Activated CD8-positive, alpha-beta memory T cell treated with anti-CD3 and anti-CD28 coated beads for 4 hours (primary cell): ENCODE data around the gene PRUNE2.
"Not testable (repeated sequence)": the region's sequence is repeated elsewhere in the genome, so short reads cannot be mapped to it uniquely, and the experiment has no call there.

ENCODE experiments used
- DNase-seq, 2 donors: peaks; one replicate each; pipeline ENCODE4 v3.0.0-alpha.2; 2020; ENCODE audit warnings: low read depth in 2 of 2

The PRUNE2 gene

DNA sequence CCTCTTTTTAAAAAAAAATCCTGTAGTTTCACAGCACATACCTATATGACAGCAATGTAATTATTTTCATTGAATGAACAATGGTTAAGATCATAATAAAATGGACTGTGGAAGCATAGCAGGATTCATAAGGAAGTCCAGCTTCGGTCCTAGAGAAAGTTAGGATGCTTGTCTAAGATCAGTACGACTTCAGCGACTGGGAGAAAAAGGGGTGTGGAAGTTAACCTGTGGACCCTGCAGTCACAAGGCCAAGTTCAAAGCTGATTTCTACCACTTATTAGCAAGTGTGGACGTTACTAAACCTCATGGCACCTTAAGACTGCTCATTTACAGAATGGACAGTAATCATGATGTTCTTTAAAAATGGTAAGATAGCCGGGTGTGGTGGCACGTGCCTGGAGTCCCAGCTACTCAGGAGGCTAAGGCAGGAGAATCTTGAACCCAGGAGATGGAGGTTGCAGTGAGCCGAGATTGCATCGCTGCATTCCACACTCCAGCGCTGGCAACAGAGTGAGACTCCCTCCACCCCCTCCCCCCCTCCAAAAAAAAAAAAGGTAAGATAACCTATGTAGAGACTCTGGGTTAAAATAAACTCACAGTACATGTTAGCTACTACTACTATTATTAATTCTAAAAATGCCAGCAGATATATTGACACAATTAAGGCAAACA is 213.3 kb downstream of the PRUNE2 start:
- DNase-seq, result no peak

DNA sequence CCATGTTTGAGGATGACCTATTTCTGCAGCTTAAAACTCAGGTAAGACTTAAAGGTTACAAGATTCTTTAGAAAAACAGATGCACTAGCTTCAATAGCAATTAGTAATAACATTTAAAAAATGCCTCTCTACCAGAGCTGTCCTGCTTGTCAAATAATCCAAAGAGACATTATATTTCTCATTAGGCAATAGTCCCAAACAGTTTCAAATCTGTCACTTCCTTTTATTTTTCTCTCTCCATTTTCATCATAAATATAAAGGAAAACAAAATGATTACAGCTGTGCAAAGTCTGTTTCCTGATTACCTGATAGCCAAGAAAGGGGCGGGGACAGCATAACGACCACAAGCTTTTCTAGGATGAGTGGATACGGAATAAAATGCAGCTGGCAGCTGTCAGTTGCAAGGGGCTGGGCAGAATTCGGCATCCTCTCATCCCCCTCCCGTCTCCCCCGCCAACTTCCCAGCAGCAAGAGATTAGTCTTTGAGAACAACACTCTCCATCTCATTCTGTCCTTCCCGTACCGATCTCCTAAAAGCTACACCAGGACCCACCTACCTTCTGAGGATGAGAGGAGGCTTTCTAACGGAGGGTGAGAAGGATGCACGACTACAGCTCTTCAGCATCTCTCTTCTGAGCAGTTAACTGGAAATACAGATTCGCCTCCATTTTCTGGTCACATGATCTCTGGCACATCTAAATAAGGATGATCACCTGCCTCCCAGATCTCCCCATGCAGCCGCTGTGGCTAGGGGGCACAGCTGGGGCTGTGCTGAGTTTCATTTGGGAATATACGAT is 214.2 kb downstream of the PRUNE2 start:
- no peak for DNase-seq

DNA sequence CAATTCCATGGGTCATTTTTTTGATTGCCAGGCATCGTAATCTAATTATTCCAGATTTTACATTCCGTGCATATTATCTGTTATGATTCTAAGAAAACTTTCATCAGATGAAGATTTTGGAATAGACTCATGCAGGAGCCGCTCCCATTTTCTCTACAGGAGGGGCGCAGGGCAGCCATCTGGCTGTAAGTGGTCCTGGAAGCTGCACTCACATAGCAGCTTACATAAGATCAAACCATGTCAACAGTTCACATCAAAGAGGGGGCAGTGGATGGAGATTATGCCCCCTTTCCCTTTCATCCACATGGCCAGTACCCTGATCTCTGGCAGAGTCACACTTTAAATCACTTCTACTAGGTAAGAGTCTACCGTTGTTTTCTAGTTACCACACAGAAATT is 214.9 kb downstream of the PRUNE2 start:
- DNase-seq, result no peak

DNA sequence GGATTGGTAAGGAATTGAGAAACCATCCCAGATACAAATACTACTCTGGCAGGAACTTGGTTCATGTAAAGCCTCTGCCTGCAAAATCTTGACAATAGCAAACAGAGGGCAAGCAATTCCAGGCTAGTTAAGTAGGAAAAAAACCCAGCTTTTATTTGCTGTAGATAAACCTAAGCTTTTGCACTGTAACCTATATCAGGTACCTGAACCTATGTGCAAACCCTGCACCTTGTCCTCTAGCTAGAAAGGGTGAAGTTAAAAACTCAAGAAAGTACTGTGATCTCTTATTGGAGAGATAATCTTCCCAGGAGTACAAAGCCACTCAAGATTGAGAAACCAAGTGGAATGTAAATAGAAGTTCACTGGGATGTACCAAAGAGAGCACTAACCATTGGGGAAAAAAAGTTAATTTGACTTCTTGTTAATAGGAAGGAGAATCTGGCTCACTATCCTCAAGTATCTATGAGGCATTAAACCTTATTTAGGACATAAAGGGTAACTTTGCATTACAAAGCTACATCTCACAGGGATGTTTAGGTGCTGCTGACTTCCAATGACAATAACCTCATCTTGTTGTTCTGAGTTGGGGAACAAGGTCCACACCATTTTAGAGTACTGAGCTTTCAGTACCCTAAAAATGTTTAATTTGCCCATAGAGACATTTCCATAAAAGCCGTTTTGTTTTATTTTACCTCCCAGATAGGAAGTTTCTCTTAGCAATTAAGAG is 215.5 kb downstream of the PRUNE2 start:
- no peak for DNase-seq

DNA sequence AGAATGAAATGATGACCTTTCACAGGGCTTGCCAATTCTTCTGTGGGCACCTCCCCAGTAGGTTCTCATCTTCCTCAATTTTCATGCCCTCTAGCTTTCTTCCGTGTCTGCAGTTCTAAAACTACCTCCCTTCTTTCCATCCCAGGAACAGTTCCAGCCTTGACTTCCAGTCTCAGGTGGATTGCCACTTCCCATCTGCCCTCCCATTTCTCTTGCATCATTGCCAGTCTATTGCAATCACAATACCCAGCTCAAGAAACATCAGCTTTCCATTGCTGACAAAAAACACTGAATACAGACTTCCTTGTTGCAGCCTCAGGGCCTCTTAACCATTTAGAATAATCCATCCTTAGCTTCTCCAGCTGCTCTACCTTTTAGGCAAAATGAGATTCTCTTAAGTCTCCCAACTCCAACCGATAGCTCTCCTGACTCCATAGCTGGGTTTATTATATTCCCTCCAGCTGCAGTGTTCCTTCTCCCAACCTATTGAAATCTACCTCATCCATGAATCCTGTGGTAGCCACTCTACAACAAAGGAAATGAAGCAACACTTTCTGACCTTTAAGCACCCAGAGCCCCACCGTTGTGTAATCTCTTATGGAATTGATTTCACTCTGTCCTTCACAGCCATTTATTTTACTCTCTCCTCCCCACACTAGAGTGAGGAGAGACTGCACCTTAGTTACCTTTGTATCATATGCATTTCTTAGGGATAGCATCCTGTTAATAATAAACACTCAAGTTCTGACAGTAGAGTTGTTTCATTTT is 217.3 kb downstream of the PRUNE2 start:
- no peak for DNase-seq

DNA sequence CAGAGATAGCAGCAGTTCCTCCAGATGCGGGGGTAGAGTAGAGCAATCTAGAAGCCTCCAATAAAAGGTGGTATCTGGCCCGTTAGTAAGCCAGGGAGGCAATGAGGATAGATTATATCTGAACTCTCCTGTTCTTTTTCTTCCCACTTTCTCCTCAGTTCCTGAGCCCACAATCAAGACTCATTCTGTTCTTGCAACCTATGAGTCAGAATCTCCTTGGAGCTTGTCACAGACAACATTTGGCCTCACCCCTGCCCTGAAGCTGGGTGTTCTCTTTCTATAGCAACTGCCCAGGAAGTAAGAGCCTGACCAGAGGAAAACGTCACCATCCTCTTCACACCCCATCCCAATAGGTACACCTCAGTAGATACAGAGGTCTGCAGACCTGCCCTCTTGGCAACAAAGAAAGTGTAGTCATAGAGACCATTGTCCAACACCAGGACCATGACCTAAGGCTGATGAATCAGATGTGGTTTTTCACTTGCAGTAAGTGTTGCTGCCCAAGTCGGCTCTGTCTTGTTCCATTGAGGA is 218.0 kb downstream of the PRUNE2 start:
- DNase-seq, result no peak

DNA sequence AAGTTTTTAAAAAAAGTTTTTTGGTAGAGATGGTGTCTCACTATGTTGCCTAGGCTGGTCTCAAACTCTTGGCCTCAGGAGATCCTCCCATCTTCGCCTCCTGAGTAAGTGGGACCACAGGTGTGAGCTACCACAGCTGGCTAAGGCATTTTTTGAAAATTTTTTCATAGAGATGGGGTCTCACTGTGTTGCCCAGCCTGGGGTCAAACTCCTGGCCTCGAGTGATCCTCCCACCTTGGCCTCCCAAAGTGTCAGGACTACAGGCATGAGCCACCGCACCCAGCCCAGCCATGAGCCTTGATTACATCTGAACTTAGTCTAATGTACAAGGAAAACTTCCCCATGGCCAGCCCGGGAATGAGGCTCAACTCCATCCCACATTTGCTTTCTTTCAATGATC is 219.2 kb downstream of the PRUNE2 start:
- DNase-seq, result no peak

DNA sequence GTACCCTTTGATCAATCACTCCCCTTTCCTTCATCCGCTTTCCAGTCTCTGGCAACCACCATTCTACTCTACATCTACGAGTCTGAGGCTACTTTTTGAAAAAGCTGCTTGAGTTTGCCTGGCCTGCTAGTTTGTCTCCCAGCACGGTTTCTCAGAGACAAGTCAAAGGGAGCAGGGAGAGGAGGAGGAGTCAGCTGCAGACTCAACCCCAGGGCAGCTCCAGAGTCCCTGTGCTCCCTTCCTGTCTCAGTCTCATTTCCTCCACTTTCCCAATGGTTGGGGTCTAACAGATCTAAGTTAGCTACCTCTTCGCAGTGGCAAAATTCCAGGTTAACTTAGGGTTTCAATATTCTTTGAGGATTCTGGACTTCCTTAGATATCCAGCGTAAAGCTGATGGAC is 221.7 kb downstream of the PRUNE2 start:
- DNase-seq, result no peak

DNA sequence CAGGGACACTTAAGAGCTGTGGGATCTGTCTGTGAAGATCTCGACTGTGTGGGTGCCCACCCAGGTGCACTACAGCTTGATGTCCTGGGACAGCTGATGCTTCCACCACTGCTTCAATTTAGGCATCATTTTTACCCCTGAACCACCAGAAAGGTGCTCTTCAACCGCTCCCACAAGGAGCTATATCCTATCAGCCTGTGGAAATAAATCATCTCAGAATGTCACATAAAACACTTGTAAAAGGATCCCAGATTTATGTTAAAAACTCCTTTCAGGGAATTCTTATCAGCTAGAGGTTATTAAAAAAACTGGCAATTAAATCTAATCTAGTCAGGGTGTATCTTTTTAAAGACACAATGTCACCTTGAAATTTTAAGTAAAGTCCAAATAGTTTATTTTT is 224.4 kb downstream of the PRUNE2 start:
- no peak for DNase-seq

DNA sequence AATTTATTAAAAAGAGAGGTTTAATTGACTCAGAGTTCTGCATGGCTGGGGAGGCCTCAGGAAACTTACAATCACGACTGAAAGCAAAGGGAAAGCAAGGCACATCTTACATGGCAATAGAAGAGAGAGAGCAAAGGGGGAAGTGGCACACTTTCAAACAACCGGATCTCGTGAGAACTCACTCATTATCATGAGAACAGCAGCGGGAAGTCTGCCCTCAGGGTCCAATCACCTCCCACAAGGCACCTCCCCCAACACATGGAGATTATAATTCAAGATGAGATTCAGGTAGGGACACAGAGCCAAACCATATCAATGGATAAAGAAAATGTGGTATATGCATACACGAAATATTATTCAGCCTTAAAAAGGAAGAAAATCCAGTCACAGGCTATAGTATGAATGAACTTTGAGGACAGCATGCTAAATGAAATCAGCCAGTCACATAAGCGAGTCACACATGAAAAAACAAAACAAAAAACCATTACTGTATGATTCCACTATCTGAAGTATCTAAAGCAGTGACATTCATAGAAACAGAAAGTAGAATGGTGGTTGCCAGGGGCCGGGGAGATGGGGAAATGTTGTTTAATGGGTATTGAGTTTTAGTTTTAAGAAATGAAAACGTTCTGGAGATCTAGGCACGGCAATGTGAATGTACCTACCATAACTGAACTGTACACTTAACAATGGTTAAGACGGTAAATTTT is 225.0 kb downstream of the PRUNE2 start:
- DNase-seq, result no peak

DNA sequence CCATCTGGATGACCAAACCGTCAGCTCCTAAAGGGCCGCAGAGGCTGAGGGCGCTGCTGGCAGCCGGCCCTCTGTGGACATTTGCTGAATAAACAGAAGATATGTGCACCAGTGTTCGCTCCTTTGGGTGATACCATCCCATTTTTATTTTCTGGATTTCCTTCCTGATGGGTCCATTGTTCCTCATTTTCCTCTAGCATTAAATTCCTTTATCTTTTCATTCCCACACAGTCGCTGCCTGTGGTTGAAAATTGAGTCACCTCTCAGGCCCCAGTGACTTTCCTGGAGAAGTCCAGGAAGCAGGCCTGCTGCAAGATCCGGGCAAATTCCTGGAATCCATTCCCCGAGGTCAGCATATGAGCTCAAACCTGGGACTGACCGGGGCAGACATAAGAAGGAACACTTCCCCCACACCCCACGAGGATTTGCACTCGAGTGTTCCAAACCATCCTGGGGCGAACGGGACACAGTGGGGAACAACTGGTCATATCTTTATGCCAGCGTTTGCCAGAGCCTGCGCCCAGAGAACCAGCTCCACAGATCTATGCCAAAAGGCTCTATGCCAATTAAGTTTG is 228.3 kb downstream of the PRUNE2 start:
- no peak for DNase-seq

DNA sequence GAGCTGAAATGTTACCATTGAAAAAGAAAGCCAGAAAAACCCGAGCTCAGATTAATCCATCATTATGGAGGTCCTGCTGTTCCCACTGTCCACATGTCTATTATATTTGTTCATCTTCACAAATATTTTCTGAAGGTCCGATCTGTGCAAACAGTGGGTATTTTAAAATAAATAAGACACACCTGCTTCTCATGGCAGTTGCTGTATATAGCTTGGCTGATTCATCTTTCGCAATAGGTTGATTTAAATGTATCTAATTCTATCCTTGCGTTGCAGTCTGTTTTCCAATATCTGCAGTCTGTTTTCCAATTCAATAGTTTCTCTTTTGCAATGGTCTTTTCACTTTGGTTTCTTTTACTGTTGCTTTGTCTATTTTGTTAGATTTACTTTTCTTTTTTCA is 229.1 kb downstream of the PRUNE2 start:
- DNase-seq, result no peak

DNA sequence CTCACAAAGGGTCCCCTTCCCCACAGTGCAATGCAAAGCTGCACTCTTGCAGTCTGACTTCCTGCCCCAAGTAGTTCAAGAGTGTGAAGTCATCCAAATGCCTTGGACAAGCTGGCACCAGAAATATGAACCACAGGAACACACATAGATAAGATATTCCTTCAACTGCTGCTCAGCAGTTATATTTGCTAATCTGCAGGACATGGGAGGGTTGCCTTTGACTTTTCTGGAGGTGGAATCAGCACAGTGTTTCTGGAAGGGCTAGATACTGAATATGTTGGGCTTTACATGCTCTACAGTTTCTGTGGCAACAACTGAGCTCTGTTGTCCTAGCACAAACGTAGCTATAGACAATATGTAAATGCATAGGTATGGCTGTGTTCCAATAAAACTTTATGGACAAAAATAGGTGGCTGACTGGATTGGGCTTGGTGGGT is 238.4 kb downstream of the PRUNE2 start:
- no peak for DNase-seq

DNA sequence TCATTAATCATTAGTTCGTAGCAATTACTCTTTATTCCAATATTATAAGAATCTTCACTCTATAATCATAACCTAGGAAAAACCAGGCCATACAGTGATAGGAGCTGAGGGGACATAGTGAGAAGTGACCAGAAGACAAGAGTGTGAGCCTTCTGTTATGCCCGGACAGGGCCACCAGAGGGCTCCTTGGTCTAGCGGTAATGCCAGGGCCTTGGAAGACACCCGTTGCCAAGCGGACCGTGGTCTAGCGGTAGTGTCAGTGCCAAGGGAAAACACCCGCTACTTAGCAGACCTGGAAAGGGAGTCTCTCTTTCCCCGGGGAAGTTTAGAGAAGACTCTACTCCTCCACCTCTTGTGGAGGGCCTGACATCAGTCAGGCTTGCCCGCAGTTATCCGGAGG is 239.9 kb downstream of the PRUNE2 start:
- DNase-seq, result not testable (repeated sequence)

DNA sequence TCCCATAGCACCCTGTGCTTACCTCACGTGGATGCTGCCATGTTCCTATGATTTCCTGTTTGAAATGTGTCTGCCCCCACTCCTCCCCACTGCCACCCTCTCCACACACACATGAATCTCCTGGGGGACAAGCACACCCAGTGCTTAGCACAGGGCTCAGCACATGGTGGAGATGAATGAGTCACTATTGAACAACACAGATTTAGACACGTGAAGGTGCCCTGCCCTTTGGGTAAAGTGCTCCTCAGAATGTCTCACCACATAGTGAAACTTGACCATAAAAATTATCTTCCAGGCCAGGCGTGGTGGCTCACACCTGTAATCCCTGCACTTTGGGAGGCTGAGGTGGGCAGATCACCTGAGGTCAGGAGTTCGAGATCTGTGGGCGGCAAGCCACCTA is 240.5 kb downstream of the PRUNE2 start:
- DNase-seq, result no peak

DNA sequence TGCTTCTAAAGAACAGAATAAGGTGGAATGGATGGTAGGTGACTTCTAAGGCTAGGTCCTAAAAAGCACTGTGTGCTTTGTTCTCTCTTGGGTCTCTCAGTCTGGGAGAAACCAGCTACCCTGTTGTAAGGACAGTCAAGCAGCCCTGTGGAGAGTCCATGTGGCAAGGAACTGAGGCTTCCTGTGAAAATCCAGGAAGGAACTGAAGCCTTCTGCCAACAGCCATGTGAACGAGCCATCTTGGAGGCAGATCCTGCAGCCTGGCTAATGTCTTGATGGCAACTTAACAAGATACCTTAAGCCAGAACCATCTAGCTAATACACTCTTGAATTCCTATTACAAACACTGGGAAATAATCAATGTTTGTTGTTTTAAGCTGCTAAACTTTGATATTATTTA is 241.8 kb downstream of the PRUNE2 start:
- DNase-seq, result no peak

DNA sequence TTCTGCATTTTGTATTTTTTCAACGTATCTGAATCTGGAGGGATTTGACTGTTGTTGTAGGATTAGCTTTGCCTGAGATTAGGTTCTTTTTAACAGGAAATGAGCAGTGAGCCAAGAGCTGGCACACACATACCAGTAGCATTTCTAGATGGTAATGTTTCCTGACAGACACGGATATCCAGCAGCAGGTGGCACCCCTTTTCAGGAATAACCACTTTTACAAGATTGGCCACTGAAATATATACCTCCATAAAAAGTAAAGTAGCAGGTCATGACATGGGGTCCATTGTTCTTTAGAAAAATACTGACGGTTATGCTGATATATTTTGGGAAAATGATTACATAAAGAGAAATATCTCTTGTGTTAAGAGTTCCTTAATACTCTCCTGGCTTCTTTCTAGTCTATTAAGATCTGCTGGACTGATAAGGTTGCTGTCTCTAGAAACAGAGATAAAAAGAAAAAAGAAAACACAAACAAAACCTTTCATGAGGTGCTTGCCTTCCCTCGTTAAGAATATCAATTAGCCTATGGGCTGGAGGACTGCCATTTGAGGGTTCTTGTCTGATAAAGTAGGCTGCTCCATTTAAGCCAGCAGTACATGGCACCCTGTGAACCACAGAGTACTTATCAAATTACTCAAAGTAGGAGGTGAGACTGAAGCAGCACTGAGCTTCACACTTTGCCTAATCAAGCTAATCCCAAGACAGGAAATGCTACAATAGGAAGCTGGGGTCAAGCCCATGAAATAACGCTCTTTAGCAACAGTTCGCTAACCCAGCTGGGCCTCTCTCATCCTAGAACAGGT is 243.2 kb downstream of the PRUNE2 start:
- no peak for DNase-seq

DNA sequence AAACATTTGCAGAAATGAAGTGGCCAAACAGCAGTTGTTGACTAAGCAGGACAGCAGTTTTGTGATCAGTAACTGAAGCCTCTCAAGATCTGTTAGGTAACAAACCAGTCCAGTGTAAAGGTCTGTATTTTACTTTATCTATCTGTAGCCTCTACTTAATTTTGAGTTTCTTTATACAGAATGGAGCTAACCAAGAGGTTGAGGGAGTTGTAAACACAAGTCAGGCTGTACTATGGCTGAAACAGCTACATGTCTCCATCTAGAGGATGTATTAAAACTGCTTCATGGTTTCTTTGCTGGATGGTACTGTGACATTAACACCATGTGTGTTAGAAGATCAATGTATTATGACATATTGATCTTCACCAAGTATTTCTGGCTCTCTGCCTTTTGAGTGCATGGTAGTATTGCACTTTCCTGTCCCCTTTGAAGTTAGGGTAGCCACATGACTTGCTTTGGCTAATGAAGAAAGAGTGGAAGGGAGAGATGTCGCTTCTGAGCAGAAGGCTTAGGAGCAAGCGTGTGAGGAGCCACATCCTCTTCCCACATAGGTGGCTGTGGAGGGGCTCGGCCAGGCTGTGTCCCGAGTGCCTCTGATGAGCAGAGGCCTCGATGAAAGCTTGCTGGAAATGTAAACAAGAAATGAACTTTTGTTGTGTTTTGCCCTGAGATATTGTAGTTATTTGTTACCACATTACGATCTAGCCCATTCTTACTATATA is 247.2 kb downstream of the PRUNE2 start:
- DNase-seq, result no peak

DNA sequence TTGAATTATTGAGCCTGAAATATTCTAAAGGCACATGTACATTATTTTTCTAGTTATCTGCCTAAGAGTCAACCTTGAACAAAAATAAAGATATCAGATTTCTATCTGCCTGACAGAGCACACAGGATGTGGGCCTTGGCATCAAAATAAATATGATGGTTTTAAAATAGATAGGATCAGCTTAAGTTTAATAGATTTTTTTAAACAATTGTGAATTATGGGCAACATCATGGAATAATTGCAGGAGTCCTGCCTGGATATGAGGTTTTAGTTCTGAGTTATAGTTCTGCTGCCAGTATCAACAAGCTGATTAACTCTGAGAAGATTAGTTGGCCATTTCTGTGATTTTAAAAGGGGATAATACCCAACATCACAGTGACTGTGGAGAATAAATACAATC is 248.6 kb downstream of the PRUNE2 start:
- DNase-seq, result no peak
